HG02571 (cell line): ENCODE data around the gene RAPGEF1.
A peak's percentile ranks its signal among the peaks of the same experiment; 100 is the strongest.

Experiments used
- ATAC-seq: cut with Tn5 transposase; IDR thresholded peaks from one replicate; pipeline ENCODE4 v1.9.1; 2021; ENCODE audit warnings: mild to moderate bottlenecking, moderate library complexity; ENCODE audit not compliant: unreplicated experiment

RAPGEF1 gene

GRCh38 chr9:131546336-131547084 is 193.4 kb downstream of the RAPGEF1 start:
- ATAC-seq = no peak

- ATAC-seq = no peak
Observed at GRCh38 chr9:131545786-131546335, 194.0 kb downstream of the RAPGEF1 start.

GRCh38 chr9:131545003-131545785 is 194.7 kb downstream of the RAPGEF1 start, which contains the start of gene PRRT1B:
Gene PRRT1B (plus strand): TSS chr9:131545523. CDS start chr9:131545616, 93 bp downstream.
- ATAC-seq = no peak

GRCh38 chr9:131543141-131543540 is 196.7 kb downstream of the RAPGEF1 start:
- ATAC-seq = no peak

- no peak for ATAC-seq
Observed at GRCh38 chr9:131539223-131539923, 200.5 kb downstream of the RAPGEF1 start.

GRCh38 chr9:131537946-131538345 is 201.9 kb downstream of the RAPGEF1 start:
- no peak for ATAC-seq

- no peak for ATAC-seq
Observed at GRCh38 chr9:131534721-131535237, 205.1 kb downstream of the RAPGEF1 start.

GRCh38 chr9:131530920-131531832 is 208.7 kb downstream of the RAPGEF1 start, which contains the start of gene UCK1:
Gene UCK1 (minus strand): TSS chr9:131531263. CDS start chr9:131531174, 89 bp downstream.
- ATAC-seq = peak; percentile 69

GRCh38 chr9:131530546-131530919 is 209.3 kb downstream of the RAPGEF1 start:
- ATAC-seq = no peak

GRCh38 chr9:131529597-131530545 is 210.0 kb downstream of the RAPGEF1 start:
- ATAC-seq = no peak

GRCh38 chr9:131528886-131529505 is 210.9 kb downstream of the RAPGEF1 start:
- ATAC-seq = no peak

- ATAC-seq = no peak
Observed at GRCh38 chr9:131528186-131528585, 211.7 kb downstream of the RAPGEF1 start.
